SW 1271 (cell line): ENCODE results near the gene MMP24.

Experiments
- DNase-seq, 2 experiments: peaks; one replicate each; lab custom pipeline; 2025; lab: John Stamatoyannopoulos, UW

The MMP24 gene

DNA sequence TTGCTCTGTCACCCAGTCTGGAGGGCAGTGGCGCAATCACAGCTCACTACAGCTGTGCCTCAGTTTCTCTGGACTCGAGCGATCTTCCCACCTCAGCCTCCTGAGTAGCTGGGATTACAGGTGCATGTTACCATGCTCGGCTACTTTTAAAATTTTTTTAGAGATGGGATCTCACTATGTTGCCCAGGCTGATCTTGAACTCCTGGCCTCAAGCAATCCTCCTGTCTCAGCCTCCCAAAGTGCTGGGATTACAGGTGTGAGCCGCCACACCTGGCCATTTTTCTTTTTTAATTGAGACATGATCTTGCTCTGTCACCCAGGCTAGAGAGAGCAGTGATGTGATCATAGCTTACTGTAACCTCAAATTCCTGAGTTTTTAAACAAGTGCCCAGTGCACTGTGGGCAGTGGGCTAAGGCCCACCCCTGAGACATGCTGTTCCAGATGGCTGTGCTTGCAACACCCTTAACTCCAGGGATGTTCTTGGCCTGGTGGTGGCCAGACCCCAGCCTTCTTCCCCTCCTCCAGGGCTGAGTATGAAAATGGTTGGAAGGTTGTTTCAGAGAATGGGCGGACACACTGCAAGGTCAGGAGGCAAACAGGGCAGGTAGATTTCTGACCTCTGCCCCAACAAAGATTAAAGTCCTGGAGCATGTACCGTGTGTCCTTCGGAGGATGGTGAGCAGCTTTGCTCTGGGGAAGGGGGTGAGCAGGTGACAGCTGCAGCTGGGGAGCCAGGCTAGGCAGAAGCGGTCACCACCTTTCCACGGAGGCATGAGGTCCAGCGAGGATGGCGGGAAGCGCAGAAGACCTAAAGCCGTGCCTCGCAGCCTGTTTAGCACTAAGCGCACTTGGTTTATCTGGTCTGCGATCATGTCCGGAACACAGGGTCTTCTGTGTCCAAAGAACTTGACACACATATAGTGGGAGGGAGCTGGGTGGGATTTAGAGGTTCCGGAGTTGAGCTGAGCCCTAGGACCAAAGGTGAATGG, 67.1 kb downstream of the MMP24 start:
- no peak for DNase-seq

DNA sequence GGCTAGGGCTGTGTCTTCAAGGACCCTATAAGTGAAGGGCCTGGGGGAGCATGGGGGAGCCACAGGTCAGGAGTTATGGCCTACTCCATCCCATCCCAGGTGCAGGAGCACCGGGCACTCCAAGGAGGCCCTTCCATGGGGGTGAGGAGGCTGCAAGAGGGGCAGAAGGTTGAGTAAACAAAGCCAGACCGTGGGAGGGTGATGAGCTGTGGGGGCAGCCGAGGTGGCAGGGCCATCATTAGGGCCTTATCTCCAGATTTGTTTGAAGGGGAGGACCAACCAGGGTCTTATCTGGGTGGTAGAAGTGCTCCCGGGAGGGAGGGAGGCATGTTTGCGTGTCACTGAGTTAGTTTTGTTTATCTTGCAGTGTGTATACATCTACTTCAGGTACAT, 67.8 kb downstream of the MMP24 start:
- DNase-seq, result no peak

DNA sequence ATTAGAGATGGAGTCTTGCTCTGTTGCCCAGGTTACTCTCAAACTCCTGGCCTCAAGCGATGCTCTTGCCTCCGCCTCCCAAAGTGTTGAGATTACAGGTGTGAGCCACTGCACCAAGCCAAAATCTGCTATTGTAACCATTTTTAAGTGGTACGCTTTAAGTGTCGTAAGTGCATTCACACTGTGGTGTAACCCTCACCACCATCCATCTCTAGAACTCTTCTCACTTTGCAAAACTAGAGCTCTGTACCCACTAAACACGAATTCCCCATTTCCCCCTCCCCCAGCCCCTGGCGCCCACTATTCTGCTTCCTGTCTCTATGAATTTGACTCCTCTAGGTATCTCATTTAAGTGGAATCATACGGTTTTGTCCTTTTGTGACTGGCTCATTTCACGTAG, 68.6 kb downstream of the MMP24 start:
- no peak for DNase-seq

DNA sequence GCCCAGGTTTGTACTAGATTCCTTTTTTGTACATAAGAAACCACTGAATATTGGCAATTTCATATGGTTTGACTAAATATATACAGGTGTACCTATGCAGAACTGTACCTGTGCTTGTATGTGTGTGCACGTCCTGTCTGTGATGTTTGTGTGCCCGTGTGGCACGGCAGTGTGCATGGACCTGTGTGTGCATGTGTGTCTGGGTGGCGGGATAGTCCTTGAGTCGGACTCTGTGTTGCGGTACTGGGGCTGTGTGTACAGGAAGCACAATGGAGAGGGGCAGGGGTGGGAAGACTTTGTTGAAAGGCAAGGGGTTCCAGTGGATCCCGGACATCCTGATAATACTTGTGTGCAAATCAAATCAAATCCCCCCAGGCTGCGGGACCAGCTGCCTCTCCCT, 69.2 kb downstream of the MMP24 start:
- no peak for DNase-seq

DNA sequence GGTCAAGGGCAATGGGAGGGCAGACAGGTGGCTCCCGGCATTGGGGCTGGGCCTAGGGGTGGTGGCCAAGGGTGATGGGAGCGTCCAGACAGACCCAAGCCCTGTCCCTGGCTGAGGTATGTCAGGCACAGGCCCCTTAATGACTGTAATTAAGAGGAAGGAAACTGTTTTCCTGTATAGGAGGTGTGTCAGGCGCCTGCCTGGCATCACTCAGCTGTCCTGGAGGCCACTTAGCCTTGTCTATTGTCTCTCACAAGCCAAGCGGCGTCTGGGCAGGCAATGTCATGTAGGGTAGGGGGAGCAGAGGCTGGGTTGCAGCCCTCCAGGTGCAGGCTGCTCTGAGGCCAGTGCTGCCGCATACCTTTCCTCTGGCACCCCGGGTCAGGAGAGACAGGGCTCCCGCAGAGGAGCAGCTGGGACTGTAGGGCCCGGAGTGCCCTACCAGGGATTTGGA, 69.6 kb downstream of the MMP24 start:
- no peak for DNase-seq

DNA sequence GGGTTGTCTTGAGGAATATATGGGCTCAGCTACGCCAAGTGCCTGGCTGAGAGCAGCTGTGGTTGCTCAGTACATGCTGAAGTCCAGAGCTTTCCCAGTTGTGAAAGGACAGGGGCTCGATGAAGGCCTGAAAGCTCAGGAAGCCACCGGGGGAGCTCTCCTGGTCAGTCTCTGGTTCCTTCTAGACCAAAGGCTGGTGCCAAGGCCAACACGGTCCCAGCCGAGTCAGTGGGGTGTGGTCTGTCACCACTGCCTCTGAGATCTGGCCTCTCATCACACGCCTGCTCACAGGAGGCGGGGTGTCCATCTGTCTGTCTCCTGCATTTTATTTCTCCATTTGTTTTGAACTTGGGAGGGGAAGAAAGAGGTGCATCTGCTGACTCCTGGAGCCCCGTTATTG, 70.7 kb downstream of the MMP24 start:
- peak in 1 of 2 experiments; percentile 60 for DNase-seq

DNA sequence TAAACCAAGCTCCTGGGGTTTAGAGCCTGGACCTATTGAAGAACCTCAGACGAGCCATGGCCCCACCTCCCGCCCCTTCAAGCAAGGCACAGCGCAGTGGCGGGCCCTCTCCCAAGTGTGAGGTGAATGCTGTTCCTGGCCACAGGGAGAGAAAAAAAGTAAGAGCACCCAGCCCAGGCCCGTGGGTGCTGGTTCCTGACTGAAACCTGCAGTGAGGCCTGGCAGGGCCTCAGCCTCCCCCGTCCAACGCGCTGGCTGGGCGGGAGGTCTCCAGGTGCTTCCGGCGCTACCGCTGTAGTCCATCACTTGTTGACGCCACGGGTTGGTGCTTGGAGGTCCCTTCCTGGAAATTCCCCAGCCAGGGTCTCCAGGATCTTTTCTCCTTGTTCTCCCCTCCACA, 71.2 kb downstream of the MMP24 start:
- no peak for DNase-seq

DNA sequence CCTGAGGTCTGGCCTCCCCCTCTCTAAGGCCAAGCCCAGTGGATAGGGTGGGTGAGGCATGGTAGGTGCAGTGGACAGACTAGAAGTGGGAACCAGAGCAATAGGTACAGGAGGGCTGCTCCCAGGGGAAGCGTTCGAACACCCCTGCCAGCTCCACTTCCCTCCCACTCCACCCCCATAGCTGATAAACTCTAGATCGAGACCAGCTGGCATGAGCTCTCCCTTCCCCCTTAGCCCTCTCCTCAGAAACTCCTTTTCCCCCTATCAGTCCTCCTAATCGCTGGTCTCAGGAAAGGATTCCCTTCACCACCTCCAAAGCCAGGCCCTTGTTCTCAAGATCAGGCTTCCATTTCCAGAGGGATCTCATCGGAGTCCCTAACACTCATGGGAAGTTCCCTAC, 71.8 kb downstream of the MMP24 start:
- DNase-seq, result no peak

DNA sequence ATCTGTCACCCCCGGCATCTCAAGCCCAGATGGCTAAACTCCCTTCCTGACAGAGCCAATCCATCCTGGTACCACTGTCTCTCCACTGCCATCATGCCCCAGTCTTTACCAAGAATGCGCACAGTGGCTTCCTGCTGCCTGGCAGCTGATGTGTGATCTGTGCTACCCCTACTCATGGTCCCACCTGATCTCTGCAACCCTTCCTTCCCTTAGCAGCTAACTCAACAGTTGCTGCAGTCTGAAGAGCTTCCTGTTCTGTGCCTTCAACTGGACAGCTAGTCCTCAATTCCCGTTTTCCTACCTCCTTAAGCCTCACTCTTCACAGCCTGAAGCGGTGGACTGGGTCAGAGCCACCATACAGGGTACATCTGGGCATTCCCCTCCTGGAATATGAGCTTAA, 73.3 kb downstream of the MMP24 start:
- no peak for DNase-seq

DNA sequence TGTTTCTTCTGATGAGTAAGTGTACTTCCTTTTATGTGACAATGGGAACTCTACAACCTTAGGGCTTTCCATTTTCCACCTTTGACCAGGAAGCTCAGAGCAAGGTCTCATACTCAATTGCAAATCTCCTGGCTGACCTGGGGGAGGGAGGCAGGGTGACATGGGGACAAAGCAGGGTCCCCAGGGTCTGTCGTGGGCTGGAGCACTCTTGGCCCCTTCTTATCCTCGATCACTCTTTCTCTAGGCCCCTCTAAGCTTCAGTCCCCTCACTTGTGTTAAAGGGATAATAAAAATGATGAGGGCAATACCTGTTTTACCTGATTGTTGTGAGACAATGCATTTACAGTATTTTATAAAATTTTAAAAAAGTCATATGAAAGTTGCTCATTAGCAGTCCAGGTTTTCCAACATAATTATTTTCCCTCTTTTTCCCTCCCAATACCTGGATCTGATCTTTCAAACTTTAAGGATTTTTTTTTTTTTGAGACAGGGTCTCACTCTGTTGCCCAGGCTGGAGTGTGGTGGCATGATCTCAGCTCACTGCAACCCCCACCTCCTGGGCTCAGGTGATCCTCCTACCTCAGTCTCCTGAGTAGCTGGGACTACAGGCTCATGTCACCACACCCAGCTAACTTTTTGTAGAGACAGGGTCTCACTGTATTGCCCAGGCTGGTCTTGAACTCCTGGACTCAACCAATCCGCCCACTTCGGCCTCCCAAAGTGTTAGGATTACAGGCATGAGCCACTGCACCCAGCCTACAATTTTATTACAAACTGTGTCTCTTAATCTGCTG, 74.2 kb downstream of the MMP24 start:
- no peak for DNase-seq

DNA sequence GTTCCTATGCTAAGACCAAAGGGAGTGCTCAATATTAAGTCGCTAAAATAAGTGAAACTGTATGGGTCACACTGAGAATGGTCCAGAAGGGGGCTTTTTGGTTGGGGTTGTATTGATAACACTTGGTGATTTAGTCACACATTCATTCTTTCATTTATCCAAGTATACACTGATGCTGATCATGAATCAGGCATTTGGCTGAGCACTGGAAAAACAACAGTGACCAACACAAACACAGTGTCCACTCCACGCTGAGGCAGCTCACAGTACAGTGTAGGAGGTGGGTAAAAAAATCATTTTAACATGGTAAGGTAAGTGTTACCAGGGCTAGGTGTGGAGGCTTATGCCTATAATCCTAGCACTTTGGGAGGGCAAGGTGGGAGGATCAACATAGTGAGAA, 74.9 kb downstream of the MMP24 start:
- DNase-seq, result no peak

DNA sequence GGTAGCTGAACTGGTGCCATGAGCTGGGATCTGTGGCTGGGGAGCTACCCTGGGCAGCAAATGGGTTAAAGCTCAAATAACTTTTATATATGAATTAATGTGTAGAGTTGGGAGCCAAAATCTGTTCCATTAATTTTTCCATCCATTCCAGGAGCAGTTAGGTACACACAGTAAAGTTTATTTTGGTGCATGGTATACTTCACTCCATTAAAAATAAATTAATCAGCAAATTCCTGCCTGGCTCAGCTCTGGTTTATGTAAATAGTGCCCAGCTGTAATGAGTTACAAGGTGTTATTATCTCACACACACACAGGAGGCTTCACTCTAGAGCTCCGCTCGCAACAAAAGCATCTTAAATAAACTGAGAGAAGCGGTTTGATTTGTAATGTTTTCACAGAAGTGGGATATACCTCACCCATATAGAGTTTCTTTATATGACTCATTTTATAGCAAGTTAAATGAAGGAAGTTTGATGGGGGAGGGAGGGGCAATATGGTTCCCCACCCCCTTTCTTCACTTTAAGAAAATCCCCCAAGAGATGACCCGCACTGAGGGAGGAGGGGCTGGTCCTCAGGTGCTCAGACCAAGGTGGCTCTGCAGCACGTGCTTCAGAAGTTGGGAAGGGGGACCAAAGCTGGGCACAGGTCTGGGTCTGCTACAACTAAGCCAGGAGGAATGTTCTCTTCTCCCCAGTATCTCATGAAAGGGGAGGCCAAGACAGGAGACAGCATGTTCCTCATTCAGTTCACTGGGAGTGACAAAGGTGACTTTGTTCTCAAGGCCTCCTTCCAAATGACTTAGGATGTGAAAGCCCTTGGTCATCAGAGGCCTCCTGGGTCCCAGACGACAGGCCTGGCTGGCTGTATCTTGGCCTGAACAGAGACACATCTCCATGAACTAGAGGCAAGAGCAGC, 76.2 kb downstream of the MMP24 start:
- DNase-seq, result no peak

DNA sequence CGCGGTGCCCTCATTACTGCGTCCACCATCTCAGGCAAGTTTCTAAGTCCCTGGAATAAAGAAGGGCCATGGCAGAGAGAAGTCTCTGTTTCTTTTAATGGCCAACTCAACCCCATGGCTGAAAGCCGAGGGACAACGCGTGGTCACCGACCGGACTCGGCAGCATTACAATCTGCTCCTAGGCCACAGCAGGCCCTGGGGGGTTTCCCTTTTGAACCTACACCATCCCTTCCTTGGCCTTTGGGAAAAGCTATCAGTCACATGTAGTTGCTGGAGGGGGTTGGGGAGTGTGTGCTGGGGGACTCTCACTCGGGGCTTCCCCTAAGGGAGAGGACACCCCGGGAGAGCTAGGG, 76.9 kb downstream of the MMP24 start:
- DNase-seq, result no peak

DNA sequence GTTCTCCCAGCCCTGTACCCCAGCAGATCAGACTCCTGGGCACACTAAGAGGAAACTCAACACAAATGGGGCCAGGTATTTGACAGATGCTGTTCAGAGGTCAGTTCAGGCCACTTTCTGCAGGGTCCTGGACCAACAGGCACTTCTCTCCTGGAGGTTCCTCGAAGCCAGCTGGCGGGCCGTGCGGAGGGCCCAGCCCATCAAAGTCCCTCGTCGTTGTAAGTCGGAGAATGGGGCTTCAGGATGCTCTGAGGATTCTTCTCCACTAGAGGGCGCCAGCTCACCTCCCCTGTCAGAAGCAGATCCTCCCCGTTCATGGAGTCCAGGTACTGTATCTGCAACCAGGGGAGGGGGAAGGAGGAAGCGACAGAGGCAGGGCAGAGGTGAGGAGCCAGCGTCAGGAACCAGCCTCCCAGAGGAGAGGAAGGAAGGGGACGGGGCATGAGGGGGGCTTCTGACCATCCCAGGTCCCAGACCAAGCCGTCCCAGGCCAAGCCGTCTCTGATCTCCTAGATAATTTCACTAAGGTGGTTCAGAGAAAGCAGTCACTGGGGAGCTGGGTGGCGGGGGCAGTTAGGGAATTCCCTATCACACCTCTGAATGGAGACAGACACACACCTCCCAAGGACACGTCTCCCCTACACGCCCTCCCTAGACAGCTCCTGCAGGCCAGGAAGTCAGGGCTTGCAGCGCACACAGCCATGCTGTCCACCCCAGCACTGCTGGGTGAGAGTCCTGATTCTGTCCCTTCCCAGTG, 77.4 kb downstream of the MMP24 start:
- DNase-seq, result peak; percentile 98 to 100

DNA sequence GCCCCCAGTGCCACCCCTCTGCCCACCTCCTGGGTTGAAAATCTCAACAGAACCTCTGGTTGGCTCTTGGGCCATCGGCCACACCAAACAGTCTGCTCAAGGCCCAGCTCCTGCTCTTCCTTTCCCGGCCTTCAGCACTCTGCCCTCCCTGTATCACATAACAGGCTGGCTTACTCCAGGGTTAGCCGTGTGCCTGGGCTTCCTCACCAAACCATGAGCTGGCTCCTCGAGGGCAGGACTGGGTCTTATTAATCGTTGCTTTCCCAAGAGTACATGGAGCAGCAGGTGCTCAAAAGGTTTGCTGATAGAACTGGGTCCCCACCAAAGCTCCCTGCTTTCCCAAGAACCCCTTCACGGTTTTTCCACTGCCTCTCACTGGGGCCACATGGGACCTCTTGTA, 78.5 kb downstream of the MMP24 start:
- DNase-seq, result no peak

DNA sequence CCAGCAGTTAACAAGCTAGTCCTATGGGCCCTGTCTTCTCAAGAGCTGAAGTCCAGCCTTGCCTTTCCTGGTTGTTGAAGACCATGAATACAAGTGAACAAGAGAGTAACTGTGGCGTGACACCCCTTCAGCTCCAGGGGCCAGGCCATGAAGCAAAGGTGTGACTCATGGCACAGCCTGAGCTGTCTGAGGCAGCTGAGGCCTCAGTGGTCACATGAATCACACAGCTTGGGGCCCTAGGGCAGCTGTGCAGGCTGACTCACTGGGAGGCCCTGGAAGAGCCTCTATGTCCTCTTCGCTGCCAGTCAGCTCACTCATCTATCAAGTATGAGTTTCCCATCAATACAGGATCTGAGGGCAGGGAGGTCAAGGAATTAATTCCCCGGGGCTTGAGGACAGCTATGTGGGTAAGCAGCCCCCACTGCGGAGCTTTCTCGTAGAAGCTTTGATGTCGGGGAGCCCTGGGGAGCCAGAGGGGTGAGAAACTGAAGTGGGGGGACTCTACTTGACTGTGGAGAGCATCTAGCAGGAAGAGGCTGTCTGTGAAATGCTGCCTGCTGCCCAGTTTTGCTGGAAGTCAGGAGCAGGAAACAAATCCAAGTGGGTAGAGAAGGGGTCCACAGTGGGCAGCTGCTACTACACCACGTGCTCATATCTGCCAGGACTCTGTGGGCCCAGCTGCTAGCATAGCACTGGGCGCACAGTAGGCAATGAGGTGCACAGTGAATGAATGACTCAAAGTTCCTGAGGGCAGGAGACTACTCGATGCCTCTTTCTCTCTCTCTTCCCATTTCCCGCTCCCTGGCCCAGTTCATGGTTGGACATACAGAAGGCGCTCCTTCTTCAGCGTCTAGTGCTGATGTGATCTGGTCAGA, 79.4 kb downstream of the MMP24 start:
- peak; percentile 100 for DNase-seq

DNA sequence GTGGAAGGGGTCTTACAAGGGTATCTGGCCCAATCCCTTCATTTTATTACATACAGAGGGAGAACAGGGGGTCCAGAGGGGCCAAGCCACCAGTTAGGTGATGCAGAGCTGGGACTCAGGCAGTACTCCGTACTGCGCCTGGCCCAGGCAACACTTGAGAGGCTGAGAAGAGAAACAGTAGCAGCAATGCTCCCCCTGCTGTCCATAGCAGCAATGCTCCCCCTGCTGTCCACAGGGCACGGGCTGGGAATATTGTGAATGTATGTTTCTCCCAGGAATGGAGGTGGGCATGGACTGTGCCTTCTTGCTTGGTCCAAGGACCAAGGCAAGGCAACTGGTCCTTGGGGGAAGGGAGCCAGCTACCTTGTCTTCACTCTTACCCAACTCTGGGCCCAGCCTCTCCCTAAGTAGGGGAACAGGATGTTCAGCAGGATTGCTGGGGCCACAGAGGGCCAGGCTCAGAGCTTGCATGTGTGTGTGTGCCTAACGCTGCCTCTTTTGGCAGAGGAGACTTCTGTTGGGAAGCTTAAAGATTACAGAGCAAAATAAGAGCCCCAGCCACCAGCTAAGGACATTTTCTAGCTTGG, 80.5 kb downstream of the MMP24 start:
- DNase-seq, result peak; percentile 96 to 98

DNA sequence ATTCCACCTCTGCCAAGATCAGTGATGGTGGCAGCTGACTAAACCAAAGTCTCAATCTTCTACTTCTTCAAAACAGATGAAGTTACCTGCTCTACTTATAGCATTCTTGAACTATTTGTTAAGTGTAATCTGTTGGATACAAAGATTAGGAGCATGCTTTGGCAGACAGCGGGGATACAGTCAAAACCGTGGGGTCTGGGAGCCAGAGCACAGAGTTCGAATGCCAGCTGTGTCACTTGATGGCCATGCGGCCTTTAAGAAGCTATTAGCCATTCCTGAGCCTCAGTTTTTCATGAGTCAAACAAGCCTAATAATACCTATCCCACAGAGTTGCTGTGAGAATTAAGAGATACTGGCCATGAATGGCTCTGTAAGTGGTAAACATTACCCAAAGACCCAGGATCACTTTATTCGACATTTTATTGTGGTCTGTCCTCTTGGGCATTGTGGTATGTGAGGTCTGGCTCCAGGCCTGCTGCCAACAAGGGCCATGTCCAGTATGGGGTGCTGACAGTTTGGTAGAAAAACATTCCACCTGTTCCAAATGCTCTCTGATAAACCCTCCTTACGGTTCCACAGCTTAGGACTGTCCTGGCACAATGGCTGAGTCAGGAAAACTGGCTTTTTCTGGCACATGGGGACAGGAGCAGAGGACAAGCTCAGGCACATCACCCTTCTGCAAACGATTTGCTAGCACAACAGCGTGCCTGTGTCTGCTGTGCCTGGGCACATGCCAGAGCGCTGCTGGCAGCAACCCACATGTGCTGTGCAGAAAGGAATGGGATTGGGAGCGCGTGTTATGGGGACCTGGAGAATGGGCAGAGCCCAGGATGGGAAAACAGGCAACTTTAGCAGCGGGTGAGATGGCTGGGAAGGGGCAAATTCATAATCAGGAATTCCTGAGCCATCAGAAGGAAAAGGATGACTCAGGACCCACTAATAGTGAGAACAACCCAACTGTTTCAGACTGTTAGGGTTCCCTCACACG, 81.5 kb downstream of the MMP24 start:
- DNase-seq, result peak in 1 of 2 experiments; percentile 84

DNA sequence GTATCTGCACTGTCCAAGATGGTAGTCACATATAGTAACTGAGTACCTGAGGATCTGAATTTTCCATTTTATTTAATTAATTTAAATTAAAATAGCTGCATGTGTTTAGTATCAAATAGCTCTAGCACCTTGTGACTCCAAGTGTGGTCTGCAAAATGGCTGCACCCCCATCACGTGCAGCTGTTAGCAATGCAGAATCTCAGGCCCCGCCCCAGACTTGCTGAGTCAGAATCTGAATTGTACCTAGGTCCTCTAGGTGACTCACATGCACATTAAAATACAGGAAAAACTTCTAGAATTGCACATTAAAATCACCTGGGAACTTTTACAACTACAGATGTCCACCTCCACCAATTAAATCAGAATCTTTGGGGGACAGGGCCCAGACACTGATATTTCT, 84.9 kb downstream of the MMP24 start:
- peak; percentile 91 to 93 for DNase-seq
